Measurements from ENCODE around the gene BARD1. TPM values are rescaled to one million over a fixed set of nuclear protein-coding genes. Genes with fewer than 3 reads are reported as not detected.

Gene BARD1
- total and polyA plus RNA-seq, 2 of the 13 experiments (the other 11 are each of a cell fraction or from before 2014, with no cell fraction given) = 5.3 to 30.4 TPM

GRCh38 chr2:214808981-214809750 is at the start of gene BARD1 (continued):
- TF ChIP-seq, protein P1, sequence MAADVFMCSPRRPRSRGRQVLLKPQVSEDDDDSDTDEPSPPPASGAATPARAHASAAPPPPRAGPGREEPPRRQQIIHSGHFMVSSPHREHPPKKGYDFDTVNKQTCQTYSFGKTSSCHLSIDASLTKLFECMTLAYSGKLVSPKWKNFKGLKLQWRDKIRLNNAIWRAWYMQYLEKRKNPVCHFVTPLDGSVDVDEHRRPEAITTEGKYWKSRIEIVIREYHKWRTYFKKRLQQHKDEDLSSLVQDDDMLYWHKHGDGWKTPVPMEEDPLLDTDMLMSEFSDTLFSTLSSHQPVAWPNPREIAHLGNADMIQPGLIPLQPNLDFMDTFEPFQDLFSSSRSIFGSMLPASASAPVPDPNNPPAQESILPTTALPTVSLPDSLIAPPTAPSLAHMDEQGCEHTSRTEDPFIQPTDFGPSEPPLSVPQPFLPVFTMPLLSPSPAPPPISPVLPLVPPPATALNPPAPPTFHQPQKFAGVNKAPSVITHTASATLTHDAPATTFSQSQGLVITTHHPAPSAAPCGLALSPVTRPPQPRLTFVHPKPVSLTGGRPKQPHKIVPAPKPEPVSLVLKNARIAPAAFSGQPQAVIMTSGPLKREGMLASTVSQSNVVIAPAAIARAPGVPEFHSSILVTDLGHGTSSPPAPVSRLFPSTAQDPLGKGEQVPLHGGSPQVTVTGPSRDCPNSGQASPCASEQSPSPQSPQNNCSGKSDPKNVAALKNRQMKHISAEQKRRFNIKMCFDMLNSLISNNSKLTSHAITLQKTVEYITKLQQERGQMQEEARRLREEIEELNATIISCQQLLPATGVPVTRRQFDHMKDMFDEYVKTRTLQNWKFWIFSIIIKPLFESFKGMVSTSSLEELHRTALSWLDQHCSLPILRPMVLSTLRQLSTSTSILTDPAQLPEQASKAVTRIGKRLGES (CRISPR knock-in tag; IDR thresholded peaks at IDR 0.05; ENCODE audit: borderline replicate concordance) = peak; percentile 60; the same call in 1 of the 2 replicates
- TF ChIP-seq HDAC2 (CRISPR knock-in tag; IDR thresholded peaks at IDR 0.05) (peak; percentile 62), JUNB (CRISPR knock-in tag; IDR thresholded peaks at IDR 0.05; ENCODE audit: borderline replicate concordance) (0 out of 2 replicates have a peak, but pooled peaks have one; percentile 27), SMAD3 (CRISPR knock-in tag; IDR thresholded peaks at IDR 0.05) (peak; percentile 43; the same call in 1 of the 2 replicates), ZNF510 (CRISPR knock-in tag; IDR thresholded peaks at IDR 0.05; ENCODE audit: low read depth) (no peak), ZMAT3 (CRISPR knock-in tag; conservative IDR thresholded peaks at IDR 0.05) (peak; percentile 51), LRRFIP1 (CRISPR knock-in tag; conservative IDR thresholded peaks at IDR 0.05) (no peak), ZNF605 (CRISPR knock-in tag; IDR thresholded peaks at IDR 0.05) (peak; percentile 93), ZNF564 (CRISPR knock-in tag; IDR thresholded peaks at IDR 0.05) (no peak), ZNF235 (CRISPR knock-in tag; IDR thresholded peaks at IDR 0.05; ENCODE audit: borderline replicate concordance) (no peak), PCBP2 (optimal IDR thresholded peaks at IDR 0.05; ENCODE audit: low read depth, low read length, poor library complexity, severe bottlenecking) (no peak), KDM6A (CRISPR knock-in tag; IDR thresholded peaks at IDR 0.05; ENCODE audit: low read depth) (no peak), NFIB (CRISPR knock-in tag; IDR thresholded peaks at IDR 0.05; ENCODE audit: borderline replicate concordance) (no peak), PBX3 (CRISPR knock-in tag; IDR thresholded peaks at IDR 0.05; ENCODE audit: borderline replicate concordance) (no peak), ZNF354B (CRISPR knock-in tag; IDR thresholded peaks at IDR 0.05) (no peak), CAMTA2 (CRISPR knock-in tag; IDR thresholded peaks at IDR 0.05; ENCODE audit: borderline replicate concordance) (no peak; the same call in 1 of the 2 replicates), ZFP36L1 (CRISPR knock-in tag; IDR thresholded peaks at IDR 0.05) (no peak), RNF2 (conservative IDR thresholded peaks at IDR 0.05; ENCODE audit: low read depth) (no peak)
- TF ChIP-seq, protein P2, sequence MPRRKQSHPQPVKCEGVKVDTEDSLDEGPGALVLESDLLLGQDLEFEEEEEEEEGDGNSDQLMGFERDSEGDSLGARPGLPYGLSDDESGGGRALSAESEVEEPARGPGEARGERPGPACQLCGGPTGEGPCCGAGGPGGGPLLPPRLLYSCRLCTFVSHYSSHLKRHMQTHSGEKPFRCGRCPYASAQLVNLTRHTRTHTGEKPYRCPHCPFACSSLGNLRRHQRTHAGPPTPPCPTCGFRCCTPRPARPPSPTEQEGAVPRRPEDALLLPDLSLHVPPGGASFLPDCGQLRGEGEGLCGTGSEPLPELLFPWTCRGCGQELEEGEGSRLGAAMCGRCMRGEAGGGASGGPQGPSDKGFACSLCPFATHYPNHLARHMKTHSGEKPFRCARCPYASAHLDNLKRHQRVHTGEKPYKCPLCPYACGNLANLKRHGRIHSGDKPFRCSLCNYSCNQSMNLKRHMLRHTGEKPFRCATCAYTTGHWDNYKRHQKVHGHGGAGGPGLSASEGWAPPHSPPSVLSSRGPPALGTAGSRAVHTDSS (CRISPR knock-in tag; conservative IDR thresholded peaks at IDR 0.05) = 0 out of 2 replicates have a peak, but pooled peaks have one; percentile 38
- TF ChIP-seq, protein P3, sequence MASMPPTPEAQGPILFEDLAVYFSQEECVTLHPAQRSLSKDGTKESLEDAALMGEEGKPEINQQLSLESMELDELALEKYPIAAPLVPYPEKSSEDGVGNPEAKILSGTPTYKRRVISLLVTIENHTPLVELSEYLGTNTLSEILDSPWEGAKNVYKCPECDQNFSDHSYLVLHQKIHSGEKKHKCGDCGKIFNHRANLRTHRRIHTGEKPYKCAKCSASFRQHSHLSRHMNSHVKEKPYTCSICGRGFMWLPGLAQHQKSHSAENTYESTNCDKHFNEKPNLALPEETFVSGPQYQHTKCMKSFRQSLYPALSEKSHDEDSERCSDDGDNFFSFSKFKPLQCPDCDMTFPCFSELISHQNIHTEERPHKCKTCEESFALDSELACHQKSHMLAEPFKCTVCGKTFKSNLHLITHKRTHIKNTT (CRISPR knock-in tag; IDR thresholded peaks at IDR 0.05) = no peak
